HG03432 (cell line): ENCODE measurements around the gene PRKAG2.
"Not testable (repeated sequence)": the region's sequence is repeated elsewhere in the genome, so short reads cannot be mapped to it uniquely, and the experiment has no call there.

ENCODE experiments used
- ATAC-seq: cut with Tn5 transposase; IDR thresholded peaks from one replicate; pipeline ENCODE4 v1.9.1; 2021; ENCODE audit warnings: mild to moderate bottlenecking, moderate library complexity; ENCODE audit not compliant: unreplicated experiment

Gene PRKAG2

DNA sequence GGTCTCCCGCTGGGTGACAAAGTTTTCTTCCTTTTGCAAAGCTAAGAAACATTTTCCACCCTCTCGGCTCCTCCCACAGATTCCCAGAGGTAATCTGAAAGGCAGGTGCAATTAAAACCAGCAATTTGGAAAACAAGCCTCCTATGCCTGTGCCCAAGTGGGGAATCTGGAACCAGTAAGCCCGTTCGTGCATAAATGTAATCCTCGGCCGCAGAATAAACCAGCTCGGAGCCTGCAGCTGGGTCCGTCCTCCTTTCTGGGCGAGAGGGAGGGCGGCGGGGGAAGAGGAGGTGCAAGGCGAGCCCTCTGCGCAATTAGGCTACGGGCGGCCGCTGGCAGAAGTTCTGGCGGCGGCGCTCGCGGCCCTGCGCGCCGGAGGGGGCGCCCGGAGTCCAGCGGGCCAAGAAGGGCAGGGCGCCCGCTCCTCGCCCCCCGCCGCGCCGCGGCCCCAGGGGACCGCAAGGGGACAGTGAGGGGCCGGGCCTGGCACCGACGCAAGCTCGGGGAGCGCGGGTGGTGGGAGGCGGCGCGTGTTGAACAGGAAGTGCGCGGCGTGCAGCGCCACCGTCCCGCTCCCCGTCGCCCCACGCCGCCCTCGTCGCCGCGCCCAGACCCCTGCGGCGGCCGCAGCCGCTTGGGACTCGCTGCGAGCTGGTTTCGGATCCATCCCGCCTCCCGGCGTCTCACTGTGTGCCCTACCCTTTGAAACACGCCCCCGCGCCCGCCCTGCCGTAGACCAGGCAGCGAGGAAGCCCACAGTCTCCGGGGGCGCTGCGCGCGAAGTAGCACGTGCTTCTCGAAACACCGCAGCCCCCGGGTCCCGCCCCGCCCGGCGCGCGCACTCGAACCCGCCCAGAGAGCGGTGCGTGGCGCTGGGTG is at the start of gene PRKAG2:
PRKAG2 (minus strand) TSS at position 217 of the 879 bp plus-strand sequence. CDS start 495 bp downstream, outside the sequence.
- ATAC-seq: peak; percentile 71

DNA sequence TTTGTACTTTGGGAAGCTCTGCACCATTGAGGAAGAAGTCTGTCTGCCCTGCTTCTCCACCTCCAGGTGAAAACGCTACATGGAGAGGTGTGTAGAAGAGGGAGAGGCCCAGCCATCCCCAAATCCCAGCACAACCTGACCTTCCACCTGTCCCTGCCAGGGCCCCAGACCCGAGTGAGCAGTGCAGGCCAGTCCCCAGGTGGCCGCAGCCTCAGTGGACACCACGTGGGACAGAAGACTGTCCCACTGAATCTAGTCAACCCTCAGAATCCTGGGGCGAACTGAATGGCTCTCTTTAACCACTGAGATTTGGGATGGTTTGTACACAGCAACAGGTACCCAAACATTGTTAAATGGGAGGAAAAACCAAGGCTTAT is 49.4 kb upstream of the PRKAG2 start:
- no peak for ATAC-seq

GRCh38 chr7:151925446-151926335 is 48.8 kb upstream of the PRKAG2 start:
- peak; percentile 50 for ATAC-seq

- ATAC-seq: no peak
These were observed 47.6 kb upstream of the PRKAG2 start for GRCh38 chr7:151924508-151924907.

GRCh38 chr7:151924001-151924400 is 47.1 kb upstream of the PRKAG2 start:
- no peak for ATAC-seq

GRCh38 chr7:151923097-151923876 is 46.4 kb upstream of the PRKAG2 start:
- ATAC-seq: no peak

DNA sequence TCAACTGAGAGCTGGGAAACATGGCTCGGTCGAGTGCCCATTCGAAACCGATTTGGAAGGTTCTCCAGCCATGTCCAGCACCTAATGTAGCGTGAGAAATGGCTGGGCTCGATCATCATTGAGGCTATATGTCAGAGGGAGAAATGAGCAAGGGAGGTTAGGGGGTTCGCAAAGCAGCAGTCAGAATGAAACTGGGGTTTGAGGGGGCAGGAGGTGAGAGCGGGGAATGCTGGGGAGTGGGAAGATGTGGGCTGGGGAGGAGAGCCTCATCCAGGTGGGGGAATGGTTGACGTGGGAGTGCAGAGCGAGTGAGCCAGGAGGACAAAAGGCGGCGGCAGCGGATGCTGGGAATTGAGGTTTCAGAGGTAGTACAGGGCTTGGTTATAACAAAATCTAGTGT is 44.5 kb upstream of the PRKAG2 start:
- ATAC-seq: no peak

DNA sequence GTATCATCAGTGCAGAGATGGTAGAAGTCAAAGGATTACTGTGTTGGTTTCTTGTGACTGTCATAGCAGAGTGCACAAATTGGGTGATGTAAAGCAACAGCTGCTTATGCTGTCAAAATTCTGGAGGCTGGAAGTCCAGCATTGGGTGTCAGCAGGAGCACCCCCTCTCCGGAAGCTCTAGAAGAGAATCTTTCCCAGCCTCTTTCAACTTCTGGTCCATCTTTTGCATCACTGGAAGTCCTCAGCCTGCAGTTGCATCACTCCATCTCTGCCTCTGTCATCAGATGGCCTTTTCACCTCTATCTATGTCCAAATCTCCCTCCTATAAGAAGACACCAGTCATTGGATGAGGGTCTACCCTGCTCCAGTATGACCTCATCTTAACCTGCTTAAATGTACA is 43.6 kb upstream of the PRKAG2 start:
- ATAC-seq: no peak

DNA sequence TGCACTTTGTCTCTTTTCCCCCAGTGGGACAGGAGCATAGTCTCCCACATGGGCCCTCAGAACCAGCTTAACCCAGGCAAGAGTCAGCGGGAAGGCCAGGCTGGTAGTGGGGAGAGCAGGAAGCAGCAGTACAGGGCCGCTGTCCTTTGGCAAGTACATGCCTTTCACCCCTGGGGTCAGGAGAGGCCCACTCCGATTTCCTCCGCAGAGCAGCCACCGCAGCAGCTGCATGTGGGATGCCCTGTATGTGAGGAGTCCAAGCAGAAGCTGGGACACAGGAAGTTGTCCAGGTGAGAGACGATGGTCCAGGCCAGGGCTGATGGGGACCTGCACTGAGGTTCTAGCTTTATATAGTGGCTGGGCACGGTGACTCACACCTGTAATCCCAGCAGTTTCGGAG is 42.7 kb upstream of the PRKAG2 start:
- no peak for ATAC-seq

GRCh38 chr7:151918510-151918843 is 41.6 kb upstream of the PRKAG2 start:
- no peak for ATAC-seq

DNA sequence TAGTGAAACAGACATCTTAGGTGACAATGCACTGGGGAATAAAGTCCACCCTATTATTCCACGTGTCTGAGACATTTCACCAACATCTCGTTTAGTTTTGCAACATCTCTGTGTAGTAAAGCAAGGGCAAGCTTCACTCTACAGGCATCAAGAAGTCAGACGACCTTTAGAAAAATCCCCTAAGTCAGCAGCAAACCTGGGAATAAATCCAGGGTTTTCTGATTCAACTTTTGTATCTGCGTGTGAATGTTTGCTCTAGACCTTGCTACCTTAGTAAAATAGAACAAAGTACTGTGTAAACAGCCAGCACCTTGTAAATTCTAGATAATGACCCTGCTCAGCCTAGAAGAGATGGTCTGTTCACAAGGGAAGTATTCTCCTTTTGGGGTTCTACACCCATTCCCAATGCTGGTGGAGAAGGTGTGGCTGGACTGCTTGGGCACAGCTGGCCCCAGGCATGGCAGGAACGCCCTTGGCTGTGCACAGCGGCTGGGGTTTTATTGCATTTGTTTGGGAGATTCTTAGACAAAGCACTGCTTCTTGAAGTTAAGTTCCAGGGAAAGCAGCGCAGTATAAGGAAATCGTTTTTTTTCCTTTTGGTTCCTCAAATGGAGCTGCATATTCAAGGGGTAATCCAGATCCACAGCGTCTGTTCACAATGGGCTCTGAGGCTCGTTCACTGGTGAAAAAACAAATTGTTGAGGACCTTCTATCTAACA is 41.0 kb upstream of the PRKAG2 start:
- no peak for ATAC-seq

- no peak for ATAC-seq
These were observed 37.1 kb upstream of the PRKAG2 start for GRCh38 chr7:151914051-151914450.

- not testable (repeated sequence) for ATAC-seq
These were observed 33.7 kb upstream of the PRKAG2 start for GRCh38 chr7:151910655-151911054.

DNA sequence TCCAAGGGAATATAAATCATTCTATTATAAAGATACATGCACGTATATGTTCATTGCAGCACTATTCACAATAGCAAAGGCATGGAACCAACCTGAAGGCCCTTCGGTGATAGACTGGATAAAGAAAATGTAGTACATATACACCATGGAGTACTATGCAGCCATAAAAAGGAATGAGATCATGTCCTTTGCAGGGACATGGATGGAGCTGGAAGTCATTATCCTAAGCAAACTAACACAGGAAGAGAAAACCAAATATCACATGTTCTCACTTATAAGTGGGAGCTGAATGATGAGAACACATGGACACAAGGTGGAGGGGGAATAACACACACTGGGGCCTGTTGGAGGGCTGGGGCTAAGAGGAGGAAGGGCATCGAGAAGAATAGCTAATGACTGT is 30.2 kb upstream of the PRKAG2 start:
- not testable (repeated sequence) for ATAC-seq

DNA sequence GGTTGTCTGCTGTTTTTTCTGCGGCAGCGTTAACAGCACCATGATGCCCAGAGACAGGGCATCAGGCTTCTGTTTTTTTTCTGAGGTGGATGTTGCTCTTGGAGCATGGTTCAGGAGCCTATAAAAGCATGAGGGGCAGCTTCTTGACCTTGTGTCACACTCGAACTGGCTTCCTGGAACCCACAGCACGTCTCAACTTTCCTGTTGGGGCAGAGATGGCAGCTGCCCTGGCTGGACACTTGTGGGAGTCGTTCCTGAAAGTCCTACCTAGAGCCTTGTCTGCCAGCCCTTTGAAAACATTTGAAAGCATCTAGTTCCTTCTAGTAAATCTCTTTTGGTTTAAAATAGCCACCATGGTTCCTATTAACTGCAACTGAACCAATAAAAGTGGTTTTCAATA is 28.9 kb upstream of the PRKAG2 start:
- no peak for ATAC-seq

GRCh38 chr7:151905353-151905752 is 28.4 kb upstream of the PRKAG2 start:
- ATAC-seq: no peak

GRCh38 chr7:151904270-151904669 is 27.4 kb upstream of the PRKAG2 start:
- no peak for ATAC-seq

DNA sequence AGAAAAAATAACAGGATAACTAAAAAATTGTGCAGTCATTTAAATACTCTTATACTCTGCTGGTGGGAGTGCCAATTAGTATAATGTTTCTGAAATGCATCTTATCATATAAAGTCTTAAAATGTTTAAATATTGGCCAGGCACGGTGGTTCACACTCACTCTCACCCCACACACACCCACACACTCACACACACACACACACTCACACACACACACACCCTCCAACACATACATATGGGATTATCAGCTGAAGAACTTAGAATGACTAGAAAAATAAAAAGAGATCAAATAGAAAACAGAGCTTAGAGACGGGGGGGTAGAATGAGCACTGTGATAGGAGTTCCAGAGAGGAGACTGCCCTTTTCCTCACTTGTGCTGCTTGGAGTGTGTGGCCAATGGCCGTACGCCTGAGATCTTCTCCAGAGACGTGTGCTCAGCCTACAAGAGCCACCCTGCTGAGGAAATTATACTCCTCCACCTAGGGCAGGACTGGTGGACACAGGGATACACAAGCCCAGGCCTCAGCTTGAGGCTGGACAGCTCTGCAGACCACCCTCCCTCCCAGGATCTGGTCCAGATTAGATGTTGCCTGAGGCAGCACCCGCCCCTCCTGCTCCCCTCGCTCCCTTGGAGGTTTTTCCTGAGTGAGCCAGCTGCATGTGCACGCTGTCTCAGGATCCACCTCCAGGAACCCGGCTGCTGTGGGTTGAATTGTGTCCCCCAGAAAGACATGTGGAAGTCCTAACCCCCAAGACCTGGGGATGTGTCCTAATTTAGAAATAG is 26.5 kb upstream of the PRKAG2 start:
- no peak for ATAC-seq

- no peak for ATAC-seq
These were observed 25.4 kb upstream of the PRKAG2 start for GRCh38 chr7:151902311-151902710.

DNA sequence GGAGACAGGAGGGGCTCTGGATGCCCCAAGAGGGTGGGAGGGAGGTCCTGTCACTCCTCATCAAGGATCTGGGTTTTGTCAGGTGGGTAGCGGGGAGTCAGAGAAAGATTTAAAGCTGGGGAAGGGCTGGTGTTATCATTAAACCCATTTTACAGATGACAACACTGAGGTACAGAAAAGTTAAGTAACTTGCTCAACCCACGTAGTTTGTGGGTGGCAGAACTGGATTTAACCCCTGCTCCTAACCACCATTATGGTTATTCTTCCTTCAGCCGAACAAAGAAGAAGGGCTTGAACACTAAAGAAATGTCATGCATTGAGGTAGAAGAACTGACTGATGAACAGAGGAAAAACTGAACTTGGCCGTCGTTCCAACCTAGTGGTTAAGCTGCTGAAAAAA is 24.9 kb upstream of the PRKAG2 start:
- no peak for ATAC-seq
